ENCODE data around the gene S100P.

Gene S100P

DNA sequence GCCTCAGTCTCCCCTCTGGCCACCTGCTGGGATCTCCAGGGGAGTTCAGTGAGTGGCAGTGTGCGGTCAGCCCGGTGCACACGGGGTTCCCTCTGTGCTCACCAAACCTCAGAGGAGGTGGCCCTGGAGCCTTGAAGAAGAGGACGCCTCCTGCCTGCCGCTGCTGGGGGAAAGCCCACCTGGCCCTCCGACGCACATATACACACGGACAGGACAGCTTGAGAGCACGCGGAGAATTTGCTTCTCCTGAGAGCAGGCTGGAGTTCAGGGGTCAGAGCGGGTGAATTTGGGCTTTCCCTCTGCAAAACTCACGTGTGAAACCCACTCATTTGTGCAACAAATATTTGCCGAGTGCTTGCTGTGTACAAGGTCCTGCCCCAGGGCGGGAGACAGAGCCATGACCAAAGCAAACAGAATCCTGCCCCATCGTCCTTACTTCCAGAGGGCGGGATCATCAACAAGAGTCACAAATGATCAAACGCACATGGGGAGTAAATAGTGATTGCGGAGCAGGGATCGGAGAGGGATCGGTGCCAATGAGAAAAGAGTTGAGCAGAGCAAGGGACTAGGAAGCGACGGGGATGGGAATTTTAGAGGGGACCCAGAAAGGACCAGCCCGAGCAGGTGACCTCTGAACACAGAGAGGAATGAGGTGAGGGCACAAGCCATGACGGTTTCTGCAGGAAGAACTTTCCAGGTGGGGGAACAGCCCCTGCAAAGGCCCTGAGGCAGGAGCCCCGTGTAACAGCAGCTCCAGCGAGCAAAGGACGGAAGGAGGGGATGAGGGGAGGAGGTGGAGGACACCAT is 39.9 kb downstream of the S100P start:
- in situ Hi-C loops (cut with HindIII; ENCODE audit: low pct_ligation_motif_present, low pct_unique_long_range_greater_than_20kb, low sequenced_read_pairs): no loop called here
- no peak for DNase-seq

DNA sequence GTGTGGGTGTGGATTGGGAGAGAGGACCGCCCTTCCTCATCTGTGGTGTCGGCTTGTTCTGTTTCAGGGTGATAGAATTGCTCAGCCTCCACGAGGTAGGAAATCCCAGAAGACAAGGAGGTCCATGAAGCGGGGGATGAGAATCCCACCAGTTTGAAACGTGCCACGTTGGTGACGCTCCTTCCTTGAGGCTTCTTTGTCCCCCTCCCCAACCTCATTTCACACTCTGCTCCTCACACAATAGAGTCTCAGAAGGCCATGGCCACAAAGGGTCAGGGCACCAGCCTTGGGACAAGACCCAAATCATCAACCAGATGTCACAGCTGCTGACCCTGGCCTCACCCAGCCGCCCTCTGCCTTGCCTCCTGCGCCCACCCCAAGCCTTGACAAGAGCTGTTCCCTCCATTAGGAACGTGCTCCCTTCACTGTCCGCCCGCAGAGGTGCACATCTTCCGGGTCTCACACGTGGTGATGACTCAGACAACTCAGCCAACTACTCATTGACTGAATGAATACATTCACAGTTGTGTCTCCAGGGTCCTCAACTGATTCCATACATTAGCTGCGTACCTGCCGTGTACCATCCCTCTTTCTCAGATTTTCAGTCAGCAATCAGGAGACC is 40.6 kb downstream of the S100P start:
- in situ Hi-C loops (cut with HindIII; ENCODE audit: low pct_ligation_motif_present, low pct_unique_long_range_greater_than_20kb, low sequenced_read_pairs): no loop called here
- no peak for DNase-seq

DNA sequence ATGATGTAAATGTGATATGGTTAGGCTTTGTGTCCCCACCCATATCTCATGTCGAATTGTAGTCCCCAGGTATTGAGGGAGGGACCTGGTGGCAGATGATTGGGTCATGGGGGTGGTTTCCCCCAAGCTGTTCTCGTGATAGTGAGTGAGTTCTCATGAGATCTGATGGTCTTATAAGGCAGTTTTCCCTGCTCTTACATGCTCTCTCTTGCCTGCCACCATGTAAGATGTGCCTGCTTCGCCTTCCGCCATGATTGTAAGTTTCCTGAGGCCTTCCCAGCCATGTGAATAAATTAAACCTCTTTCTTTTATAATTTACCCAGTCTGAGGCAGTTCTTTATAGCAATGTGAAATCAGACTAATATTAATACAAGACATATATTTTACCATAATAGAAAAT is 46.2 kb downstream of the S100P start:
- in situ Hi-C loops (cut with HindIII; ENCODE audit: low pct_ligation_motif_present, low pct_unique_long_range_greater_than_20kb, low sequenced_read_pairs): no loop called here
- no peak for DNase-seq

DNA sequence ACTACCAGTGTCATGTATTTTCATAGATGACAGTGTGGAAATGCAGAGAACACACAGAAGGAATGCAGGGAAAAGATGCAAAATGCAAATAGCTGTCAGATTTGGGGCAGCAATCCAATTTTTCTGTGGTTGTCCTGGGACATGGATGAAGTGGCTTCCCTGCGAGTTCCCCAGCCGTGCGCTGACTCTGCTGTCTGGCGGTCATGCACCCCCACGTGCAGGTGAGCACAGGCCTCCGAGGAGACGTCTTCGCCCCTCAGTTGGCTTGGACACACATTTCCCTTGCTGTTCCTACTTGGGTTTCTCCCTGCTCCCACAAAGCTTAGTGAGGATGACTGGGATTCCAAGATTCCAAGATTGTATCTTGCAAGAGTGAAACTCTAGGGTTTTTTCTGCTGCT is 46.7 kb downstream of the S100P start:
- no peak for DNase-seq
- in situ Hi-C loops (cut with HindIII; ENCODE audit: low pct_ligation_motif_present, low pct_unique_long_range_greater_than_20kb, low sequenced_read_pairs): no loop called here

DNA sequence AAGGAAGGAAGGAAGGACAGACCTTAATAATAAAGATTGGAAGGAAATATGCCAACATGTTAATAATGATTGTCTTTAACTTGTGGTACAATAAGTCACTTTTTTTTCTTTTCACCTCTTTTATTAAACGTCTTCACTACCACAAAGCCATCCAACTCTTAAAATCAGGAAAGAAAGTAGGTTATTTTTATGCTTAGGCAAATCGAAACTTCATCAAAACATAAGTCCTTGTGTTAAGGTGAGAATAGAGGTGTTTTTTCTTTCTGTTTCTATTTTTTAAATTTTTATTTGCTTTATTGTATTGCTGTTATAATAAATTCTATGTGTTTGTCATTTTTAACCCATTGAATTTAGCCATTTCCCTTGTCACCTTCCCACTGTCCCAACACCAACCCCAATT is 48.8 kb downstream of the S100P start:
- in situ Hi-C loops (cut with HindIII; ENCODE audit: low pct_ligation_motif_present, low pct_unique_long_range_greater_than_20kb, low sequenced_read_pairs): no loop called here
- DNase-seq: no peak

DNA sequence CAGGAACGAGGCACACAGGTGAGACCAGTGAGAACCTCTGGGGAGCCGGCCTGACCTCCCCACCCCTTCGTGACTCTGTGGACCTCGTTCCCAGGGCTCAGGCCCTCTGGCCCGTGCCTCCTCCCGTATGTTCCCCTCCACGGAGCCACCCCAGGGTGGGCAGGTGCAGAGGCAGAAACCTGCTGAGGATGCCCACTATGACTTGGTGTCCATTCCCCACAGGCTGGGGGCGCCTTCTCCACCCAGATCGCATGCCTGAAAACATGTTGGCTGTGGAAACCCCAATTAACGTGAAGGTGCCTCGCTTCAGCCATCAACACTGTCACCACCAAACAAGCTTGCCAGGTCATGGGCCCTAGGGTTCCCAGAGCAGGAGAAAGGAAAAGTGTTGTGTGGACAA is 49.3 kb downstream of the S100P start:
- in situ Hi-C loops (cut with HindIII; ENCODE audit: low pct_ligation_motif_present, low pct_unique_long_range_greater_than_20kb, low sequenced_read_pairs): no loop called here

More for the DNA sequence above, 49.3 kb downstream of the S100P start:
- no peak for DNase-seq

Measured in ACHN (cell line).